Stimulated activated naive CD4-positive, alpha-beta T cell treated with Interleukin-2 at 50 U/mL for 16 hours (primary cell): Measurements from ENCODE around the gene TKT.

Experiments used
- DNase-seq: peaks from one replicate; lab custom pipeline; 2025; lab: John Stamatoyannopoulos, UW

The TKT gene

DNA sequence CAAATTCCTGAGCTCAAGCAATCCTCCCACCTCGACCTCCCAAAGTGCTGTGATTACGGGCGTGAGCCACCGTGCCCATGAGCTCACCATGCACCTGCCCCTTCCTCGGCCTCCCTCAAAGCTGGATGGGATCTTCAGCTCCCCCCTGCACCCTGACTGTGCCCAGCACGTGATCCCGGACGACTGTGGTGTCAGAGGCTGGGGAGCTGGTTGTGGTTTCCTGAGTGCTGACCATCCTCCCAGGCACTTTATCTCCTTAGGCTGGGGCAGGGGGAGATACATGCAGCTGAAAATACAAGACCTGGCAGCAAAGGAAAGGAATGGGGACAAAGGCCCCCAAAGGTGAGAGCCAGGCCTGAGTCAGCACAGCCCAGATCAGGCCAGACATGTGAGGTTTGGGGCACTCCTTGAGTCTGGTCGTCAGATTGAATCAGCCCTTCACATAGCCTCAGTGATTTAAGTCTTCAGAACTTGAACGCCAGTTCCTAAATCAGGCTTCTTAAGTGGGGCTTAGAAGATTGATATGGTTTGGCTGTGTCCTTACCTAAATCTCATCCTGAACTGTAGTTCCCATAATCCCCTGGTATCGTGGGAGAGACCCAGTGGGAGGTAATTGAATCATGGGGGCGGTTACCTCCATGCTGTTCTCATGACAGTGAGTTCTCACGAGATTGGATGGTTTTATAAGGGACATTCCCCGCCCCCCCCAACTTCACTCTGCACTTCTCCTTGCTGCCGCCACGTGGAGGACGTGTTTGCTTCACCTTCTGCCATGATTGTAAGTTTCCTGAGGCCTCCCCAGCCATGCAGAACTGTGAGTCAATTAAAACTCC lies 59.0 kb downstream of the TKT start:
- DNase-seq: peak; percentile 52

DNA sequence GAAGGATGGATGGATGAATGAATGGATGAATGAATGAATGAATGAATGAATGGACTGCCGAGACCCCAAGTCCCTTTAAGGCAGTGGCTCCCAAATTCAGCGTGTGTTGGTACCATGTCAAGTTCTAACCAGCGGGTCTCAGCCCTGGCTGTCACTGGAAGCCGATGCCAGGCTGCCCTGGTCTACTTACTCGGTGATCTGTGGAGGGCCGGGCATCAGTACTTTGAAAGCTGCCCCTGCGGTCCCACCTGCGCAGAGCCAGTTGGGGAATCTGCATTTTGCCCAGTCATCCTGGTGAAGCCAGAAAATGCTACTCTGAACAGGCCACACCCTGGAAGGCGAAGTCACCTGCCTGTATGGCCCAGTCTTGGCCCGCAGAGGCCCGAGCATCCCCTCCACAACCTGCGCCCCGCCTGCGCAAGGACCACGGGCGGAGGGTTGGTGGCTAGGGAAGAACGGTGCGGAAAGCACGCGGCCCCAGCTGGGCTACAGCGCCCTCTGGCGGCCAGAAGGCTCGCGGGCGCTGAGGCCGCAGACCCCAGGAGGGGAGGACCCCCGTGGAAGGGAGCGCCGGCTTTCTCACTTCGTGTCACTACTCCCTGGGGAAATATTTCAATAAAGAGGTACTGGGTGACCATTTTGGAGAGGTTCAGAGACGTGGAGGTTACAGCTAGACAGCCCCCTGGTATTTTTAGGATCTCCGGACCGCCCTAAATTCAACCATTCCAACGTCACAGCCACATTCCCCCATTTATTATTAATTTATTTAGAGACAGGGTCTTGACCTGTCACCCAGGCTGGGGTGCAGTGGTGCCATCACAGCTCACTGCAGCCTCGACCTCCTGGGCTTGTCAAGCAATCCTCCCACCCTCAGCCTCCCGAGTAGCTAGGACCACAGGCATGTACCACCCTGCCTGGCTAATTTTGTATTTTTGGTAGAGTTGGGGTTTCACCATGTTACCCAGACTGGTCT lies 59.9 kb downstream of the TKT start:
- DNase-seq: peak; percentile 35

DNA sequence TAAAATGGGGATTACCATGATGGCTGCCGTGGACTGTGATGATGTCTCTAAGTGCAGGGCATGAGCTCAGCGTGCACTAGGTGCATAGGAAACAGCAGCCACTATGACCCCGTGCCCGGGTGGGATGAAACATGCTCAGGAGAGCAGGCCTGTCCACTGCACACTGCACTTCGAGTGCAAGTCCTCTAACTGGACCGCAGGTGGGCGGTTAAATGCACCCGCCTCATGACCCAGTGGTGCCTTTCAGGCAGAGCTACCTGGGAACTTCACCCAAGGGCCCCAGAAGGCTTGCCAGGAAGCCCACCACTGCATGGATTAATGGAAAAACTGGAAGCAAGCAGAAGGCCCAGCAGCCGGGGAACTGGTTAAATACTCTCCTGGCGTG lies 60.8 kb downstream of the TKT start:
- DNase-seq: no peak

DNA sequence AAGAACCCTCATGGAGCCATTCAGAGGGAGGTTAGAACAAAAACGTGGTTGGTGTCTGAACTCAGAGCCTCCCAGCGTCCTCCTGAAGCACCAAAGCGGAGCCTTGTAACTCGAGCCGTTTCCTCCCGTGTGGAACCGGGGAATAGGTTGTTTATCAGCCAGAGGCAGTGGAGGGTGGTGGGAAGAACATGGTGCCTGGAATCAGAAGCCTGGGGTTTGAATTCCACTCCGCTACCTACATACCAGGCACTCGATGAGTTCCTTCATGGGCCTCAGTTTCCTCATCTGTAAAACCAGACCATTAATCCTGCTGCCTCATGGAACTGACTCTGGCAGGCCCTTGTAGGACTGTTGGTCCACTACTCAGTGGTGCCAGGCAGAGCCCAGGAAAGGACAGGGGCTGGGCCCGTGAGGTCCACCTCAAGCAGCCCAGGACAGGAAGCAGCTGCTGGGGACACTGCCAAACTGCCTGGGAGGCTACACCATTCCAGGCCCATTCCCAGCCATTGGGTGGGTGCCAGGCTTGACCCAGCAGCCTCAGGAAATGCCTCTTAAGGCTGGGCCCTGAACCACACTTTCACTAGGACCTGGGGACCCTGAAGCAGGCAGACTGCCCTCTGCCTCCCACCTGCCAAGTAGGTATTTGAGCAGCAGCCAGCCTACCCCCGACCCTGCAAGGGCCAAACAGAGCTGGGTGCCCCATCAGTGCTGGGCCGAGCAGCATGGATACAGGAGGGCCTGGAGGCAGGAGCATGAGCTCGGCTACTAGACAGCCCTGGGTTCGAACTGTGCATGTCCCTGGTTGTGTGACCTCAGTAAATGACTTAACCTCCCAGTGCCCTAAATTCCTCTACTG lies 61.4 kb downstream of the TKT start:
- DNase-seq: no peak

DNA sequence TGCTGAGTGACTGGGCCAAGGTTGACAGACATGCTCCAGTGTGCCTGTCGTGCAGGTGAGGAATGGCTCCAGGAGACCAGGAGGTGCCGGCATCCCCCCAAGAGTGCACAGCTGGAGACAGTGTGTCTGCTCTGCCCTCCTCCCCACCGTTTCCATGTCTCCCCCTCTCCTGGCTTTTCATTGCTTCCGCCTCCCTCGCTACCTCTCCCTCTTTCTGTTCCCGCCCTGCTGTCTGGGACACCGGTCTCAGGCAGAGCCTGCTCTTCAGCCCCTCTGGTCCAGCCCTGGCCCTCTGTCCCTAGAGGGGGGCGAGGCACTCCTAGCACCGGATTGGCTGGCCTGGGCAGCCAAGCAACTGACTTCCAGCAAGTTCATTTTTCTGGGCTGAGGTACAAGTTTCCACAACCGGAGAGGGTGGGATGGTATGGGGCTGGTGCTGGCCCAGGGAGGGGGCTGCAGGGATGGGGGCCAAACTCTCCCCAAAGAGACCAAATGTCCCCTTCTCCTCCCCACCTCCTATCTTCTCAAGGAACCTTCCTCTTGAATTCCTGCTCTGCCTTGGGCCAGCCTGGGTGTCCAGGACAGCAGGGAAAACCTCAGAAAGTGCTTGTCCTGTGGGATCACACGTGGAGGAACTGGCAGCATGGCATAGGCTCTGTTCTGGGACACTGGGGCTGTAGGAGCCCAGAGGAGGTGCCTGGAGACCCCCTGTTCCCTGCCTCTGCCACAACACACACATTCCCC lies 62.2 kb downstream of the TKT start:
- DNase-seq: no peak

DNA sequence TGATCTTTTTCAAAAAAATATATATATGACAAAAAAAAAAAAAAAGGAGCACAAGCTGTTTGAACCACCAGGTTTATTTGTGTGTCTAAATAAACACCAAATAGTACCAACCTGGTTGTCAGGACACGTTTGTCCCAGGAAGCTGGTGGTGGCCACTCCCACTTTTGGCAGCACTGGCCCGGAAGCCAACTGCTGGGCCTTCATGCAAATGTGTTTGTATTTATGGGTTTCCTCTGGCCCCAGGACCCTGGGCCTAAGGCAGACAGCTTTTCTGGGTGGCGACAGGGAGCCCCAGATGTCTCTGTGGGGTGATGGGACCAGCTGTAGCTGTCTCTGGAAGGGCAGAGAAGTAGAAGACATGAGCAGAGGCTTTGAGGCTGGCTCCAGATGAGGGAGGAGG lies 63.2 kb downstream of the TKT start:
- DNase-seq: no peak

DNA sequence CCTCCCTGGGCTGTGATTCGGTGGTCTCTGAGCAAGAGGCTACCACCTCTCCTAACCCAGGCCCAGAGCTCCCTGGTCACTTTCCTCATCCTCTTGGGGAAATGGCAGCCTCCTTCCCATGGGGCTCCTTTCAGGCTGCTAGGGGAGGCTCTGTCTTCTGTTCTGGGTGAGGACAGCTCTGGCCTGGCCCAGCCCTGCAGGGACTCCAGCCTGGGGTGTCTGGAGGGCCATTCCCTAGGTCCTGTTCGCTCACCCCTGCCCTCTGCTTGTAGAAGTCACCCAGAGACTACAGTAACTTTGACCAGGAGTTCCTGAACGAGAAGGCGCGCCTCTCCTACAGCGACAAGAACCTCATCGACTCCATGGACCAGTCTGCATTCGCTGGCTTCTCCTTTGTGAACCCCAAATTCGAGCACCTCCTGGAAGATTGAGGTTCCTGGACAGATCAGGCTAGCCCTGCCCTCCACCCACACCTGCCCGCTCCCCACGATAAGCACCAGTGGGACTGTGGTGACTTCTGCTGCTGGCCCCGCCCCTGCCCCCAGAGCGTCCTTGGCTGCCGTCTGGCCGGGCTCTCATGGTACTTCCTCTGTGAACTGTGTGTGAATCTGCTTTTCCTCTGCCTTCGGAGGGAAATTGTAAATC lies 63.9 kb downstream of the TKT start:
- DNase-seq: no peak

DNA sequence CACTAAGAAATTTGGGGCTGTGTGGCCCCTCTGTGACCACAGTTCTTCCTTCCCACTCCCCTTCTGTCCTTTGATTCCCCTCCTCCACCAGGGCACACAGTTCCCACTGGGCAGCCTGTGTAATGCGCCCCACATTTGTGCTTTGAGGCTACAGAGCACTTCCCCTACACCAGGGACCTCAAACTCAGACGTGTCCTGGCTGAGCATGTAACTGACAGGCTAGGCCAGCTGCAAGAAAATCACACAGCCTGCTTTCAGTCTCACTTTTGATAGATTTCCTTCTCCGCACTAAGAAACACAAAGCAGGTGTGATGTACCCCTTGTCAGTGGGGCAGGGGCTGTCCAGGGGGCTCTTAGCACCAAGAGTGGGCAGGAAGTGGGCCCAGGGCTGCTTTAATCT lies 65.2 kb downstream of the TKT start:
- DNase-seq: no peak

DNA sequence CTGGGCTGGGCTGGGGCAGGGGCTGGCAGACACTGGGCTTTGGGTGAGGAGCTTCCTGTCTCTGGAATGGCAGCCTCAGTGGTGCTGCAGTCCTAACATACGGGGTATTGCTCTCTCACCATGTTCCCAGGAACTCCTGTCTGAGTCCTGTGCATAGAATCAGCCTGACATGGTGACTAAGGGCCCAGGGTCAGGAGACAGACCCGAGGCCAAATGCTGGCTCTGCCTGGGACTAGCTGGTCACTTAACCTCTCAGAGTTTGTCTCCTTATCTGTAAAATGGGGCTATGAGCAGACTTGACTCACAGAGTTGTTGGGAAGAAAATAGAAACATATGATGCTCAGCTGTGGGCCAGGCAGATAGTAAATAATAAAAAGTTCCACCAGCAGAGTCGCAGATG lies 66.5 kb downstream of the TKT start:
- no peak for DNase-seq

DNA sequence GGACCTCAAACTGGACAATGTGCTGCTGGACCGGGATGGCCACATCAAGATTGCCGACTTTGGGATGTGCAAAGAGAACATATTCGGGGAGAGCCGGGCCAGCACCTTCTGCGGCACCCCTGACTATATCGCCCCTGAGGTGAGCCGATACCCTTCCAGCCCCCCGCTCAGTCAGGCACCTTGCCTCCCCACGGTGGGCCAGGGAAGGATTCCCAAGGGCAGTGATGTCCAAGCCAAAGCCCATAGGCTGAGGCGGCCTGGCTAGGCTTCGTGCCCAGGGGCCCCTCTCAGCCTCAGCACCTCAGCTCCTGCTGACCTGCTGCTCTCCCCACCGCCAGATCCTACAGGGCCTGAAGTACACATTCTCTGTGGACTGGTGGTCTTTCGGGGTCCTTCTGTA lies 67.1 kb downstream of the TKT start:
- no peak for DNase-seq

DNA sequence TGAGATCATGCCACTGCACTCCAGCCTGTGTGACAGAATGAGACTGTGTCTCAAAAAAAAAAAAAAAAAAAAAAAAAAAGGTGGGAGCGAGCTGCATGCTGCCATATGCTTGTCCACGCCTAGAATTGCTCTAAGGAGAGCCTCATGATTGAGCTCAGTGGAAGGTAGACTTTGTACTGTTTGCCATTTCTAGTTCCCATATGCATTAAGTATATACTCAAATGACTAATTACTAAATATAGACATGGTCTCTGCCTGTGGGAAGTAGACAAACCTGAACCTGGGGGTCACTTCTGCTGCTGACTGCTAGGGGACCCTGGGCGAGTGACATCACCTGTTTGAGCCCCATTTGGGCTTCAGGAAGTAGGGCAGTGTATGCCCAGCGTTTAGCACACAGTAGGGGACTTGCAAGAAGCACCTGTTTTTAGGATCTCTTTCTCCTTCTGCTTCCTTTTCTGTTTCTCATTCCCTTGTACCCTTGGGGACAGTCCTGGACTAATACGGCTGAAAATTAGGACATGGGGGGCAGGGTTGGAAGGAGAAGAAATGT lies 67.6 kb downstream of the TKT start:
- DNase-seq: no peak

DNA sequence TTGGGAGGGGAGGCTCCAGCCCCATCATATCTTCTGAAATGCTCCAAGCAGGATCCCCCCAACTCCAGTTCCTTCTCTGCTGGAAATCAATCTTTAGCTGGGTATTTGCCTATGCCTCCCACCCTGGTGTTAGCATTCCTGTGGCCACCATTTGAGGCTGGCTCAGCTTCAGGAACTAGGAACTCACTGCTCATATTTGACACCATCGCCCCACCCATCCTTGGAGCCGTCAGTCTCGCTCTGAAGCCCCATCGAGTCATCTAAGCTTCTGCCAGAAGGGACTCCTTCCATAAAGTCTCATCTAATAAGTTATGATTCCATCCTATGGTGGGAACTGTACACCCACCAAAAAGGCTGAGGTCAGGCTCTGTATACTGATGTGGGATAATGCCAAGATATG lies 68.4 kb downstream of the TKT start:
- no peak for DNase-seq

DNA sequence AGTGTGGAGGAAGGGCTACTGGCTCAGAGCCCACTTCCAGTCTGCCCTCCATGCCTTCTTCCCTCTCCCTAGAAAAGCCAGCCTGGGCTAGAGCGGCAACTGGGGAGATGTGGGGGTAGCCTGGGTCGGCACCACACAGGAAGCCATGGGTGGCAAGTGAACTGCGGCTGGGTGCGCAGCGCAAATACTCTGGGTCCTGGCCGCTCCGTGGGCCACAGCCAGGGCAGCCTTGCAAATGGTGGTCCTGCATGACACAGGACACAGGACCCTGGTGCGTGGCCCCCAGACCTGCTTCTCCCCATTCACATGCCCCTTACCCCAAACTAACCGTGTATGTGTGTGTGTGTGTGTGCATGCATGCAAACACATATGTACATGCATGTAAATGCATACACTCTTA lies 69.1 kb downstream of the TKT start:
- DNase-seq: no peak

DNA sequence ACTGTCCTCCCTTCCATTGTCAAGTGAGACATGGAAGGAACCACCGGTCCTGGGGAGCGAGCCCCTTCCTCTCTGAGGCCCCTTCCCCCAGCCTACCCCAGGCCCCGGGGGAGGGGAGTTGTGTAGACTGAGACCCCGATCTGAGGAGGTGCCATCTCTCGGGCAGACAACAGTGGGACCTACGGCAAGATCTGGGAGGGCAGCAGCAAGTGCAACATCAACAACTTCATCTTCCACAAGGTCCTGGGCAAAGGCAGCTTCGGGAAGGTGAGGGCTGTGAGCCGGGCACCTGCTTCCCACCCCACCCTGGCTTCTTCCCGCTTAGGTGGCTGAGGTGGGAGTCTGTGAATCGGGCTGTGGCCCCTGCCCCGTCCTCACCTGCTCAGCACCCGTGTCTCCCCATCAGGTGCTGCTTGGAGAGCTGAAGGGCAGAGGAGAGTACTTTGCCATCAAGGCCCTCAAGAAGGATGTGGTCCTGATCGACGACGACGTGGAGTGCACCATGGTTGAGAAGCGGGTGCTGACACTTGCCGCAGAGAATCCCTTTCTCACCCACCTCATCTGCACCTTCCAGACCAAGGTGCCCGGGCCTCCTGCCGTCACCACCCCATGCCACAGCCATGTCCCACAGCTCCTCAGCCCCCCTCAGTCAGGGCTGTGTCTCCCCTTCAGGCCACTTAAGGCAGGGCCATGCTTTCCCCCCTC lies 69.9 kb downstream of the TKT start:
- no peak for DNase-seq

DNA sequence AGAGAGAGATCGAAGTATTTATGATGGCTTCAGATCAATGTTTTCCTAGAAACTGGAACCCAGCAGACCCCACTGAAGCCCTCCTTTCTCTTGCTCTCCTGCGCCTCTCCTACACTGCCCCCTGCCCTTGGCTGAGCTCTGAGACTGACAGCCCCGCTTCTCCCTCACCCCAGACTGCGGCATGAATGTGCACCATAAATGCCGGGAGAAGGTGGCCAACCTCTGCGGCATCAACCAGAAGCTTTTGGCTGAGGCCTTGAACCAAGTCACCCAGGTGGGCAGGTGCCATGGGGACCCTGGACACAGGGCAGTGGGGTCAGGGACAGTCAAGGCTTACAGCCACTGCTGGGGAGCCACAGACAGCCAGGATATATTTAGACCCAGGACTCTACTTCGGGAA lies 71.1 kb downstream of the TKT start:
- DNase-seq: no peak

DNA sequence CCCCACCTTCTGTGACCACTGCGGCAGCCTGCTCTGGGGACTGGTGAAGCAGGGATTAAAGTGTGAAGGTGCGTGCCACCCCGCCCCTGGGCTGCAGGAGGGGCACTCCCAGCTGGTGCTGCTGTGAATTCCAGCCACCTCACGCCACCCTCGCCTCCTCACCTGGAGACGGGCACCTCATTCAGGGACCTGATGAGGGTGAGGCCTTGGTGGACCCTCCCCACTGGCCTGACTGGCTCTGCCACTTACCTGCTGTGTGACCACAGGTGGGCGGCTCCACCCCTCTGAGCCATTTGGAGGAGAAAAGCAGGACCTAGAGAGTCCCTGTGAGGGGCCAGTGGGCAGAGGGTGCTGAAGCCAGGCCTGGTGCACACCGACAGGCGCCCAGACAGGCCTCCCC lies 72.3 kb downstream of the TKT start:
- DNase-seq: no peak

DNA sequence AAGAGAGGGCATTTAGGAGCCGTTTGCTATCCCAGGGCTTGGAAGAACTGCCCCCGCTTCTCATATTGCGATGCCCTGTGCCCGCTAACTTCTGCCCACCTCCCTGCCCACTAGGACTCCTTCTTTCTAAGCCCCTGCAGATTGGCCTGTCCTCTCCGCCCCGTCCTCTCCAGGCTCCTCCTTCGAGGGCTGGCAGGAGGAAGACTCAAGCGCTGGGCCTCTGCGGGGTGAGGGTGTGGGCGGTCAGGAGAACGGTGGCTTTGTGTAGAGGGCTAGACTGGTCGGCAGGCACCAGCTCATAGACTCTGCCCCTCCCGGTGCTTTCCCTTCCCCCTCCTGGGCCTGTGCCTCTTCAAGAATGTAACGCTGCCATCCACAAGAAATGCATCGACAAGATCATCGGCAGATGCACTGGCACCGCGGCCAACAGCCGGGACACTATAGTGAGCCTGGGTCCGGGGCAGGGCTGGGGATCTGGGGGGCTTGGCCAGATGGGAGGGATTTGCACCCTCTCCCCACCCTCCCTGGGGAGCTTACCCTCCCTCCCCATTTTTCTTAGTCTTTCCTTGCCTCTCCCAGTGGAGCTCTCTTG lies 73.0 kb downstream of the TKT start:
- DNase-seq: no peak

DNA sequence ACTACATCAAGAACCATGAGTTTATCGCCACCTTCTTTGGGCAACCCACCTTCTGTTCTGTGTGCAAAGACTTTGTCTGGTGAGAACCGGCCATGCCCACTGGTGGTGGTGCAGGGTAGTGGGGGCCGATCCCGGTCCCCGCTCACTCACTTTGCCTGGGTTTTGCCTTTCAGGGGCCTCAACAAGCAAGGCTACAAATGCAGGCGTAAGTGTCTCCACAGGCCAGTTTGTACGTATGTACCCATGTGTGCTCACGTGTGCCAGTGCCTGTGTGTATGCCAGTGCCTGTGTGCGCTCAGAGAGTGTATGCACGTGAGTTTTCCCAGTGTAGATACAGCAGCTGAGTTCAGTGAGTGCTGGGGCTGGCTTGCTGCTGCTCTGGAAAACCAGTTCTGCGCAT lies 74.3 kb downstream of the TKT start:
- DNase-seq: no peak

DNA sequence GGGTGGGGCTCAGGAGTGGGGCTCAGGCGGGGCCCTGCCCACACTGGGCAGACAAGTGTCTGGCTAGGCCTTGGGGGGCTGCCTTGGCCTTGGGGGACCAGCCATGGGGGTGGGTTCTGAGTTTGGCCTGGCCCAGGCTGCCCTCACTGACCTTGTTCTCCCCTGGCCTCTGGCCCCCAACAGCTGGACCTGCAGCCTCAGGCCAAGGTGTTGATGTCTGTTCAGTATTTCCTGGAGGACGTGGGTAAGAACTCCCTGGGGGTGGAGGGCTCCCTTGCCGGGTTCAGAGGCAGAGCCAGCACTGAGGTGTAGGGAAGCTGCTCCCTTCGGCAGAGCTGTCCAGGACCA lies 74.8 kb downstream of the TKT start:
- DNase-seq: no peak
